ENCODE measurements around the gene TAS2R30. TPM values are rescaled to one million over a fixed set of nuclear protein-coding genes. Genes with fewer than 3 reads are reported as not detected.
"Not testable (repeated sequence)": the region's sequence is repeated elsewhere in the genome, so short reads cannot be mapped to it uniquely, and the experiment has no call there.

Gene TAS2R30
- total RNA-seq, 1 donor from 2014 or later: 1.7 TPM

DNA sequence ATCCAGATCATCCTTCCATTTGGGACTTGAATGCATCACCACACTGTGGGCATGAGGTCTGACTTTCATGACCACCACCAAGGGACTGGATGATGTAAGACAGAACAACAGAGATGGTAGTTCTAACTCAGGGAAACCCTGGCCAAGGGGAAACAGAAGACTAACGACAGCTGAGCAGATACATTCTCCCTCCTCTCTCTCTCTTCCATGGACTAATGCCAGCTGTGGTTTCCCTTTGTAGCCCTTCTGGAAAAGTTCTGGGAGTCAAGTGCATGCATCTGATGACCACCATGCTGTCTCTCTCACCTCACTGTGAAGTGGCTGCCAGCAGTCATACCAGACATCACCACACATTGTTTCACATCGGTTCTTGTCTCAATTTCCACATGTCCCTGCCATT, 3.4 kb downstream of the TAS2R30 start:
- no peak for TF ChIP-seq EZH2 (IDR thresholded peaks at IDR 0.05; ENCODE audit: insufficient read depth, low read length)
- H3K4me1 Mint-ChIP-seq (ENCODE audit: low read depth, unreplicated experiment): peaks cover 2% of the 10 kb centered on the region
- H3K4me3 ChIP-seq (ENCODE audit: insufficient read depth, low read depth, low read length): no peak overlapping the region
- H3K27me3 ChIP-seq (ENCODE audit: insufficient read depth, low read length): no peaks in the 10 kb centered on the region
- no peak for FAIRE-seq
- H3K9me3 ChIP-seq (ENCODE audit: insufficient read depth, low read depth, low read length): no peaks in the 10 kb centered on the region
- peaks cover 88% of the 10 kb centered on the region for H3K79me2 ChIP-seq (ENCODE audit: insufficient read depth, low read length)
- H3K27ac Mint-ChIP-seq (ENCODE audit: unreplicated experiment): no peak overlapping the region
- H3K36me3 ChIP-seq (ENCODE audit: insufficient read depth, low read length): no peaks in the 10 kb centered on the region
- no peaks in the 10 kb centered on the region for H3K4me1 ChIP-seq (ENCODE audit: insufficient read depth, low read length)
- H3K4me3 Mint-ChIP-seq (ENCODE audit: unreplicated experiment): no peak overlapping the region
- peaks cover 10% of the 10 kb centered on the region for H3K36me3 Mint-ChIP-seq (ENCODE audit: low read depth, unreplicated experiment)
- DNase-seq (ENCODE audit: low read depth): peak; percentile 3
- no peak overlapping the region for H3K27ac ChIP-seq (ENCODE audit: low read depth, low read length)
- no peak overlapping the region for H3K4me2 ChIP-seq (ENCODE audit: low read length)
- H2AFZ ChIP-seq (ENCODE audit: low read depth, low read length): no peak overlapping the region
- no peak overlapping the region for H3K9ac ChIP-seq (ENCODE audit: low read length)
- H4K20me1 ChIP-seq (ENCODE audit: insufficient read depth, low read length): peaks cover 40% of the 10 kb centered on the region
- H3K27me3 Mint-ChIP-seq (ENCODE audit: low read depth, unreplicated experiment): no peaks in the 10 kb centered on the region
- H3K9me3 Mint-ChIP-seq (ENCODE audit: unreplicated experiment): no peaks in the 10 kb centered on the region

DNA sequence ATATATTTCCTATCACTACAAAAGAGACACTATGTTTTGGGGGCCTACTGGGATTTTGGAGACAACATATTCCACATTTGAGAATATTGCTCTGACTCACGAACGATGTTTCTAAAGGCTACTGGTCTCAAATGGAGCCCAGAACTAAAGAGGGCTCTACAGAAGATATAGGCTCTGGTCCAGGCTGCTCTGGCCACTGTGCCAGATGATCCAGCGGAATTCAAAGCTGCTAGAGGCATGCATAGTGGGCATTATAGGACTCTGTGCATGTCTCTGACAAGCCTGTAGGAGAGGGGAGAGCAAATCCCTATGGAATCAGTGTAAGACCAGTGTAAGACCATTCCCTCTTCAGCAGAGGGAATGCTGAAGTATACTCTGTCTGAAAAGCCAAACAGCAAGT, 4.1 kb downstream of the TAS2R30 start:
- no peak overlapping the region for H2AFZ ChIP-seq (ENCODE audit: low read depth, low read length)
- Mint-ChIP-seq H3K36me3 (ENCODE audit: low read depth, unreplicated experiment) (peaks cover 10% of the 10 kb centered on the region), H3K9me3 (ENCODE audit: unreplicated experiment) (no peaks in the 10 kb centered on the region), H3K4me1 (ENCODE audit: low read depth, unreplicated experiment) (peaks cover 2% of the 10 kb centered on the region), H3K4me3 (ENCODE audit: unreplicated experiment) (no peak overlapping the region), H3K27me3 (ENCODE audit: low read depth, unreplicated experiment) (no peaks in the 10 kb centered on the region), H3K27ac (ENCODE audit: unreplicated experiment) (no peak overlapping the region)
- H3K9me3 ChIP-seq (ENCODE audit: insufficient read depth, low read depth, low read length): no peaks in the 10 kb centered on the region
- FAIRE-seq: no peak
- peaks cover 38% of the 10 kb centered on the region for H4K20me1 ChIP-seq (ENCODE audit: insufficient read depth, low read length)
- H3K4me1 ChIP-seq (ENCODE audit: insufficient read depth, low read length): no peaks in the 10 kb centered on the region
- no peak overlapping the region for H3K4me3 ChIP-seq (ENCODE audit: insufficient read depth, low read depth, low read length)
- H3K9ac ChIP-seq (ENCODE audit: low read length): no peak overlapping the region
- DNase-seq (ENCODE audit: low read depth): no peak
- no peak overlapping the region for H3K27ac ChIP-seq (ENCODE audit: low read depth, low read length)
- H3K4me2 ChIP-seq (ENCODE audit: low read length): no peak overlapping the region
- no peaks in the 10 kb centered on the region for H3K36me3 ChIP-seq (ENCODE audit: insufficient read depth, low read length)
- peaks cover 85% of the 10 kb centered on the region for H3K79me2 ChIP-seq (ENCODE audit: insufficient read depth, low read length)
- H3K27me3 ChIP-seq (ENCODE audit: insufficient read depth, low read length): no peaks in the 10 kb centered on the region
- TF ChIP-seq, protein P1, sequence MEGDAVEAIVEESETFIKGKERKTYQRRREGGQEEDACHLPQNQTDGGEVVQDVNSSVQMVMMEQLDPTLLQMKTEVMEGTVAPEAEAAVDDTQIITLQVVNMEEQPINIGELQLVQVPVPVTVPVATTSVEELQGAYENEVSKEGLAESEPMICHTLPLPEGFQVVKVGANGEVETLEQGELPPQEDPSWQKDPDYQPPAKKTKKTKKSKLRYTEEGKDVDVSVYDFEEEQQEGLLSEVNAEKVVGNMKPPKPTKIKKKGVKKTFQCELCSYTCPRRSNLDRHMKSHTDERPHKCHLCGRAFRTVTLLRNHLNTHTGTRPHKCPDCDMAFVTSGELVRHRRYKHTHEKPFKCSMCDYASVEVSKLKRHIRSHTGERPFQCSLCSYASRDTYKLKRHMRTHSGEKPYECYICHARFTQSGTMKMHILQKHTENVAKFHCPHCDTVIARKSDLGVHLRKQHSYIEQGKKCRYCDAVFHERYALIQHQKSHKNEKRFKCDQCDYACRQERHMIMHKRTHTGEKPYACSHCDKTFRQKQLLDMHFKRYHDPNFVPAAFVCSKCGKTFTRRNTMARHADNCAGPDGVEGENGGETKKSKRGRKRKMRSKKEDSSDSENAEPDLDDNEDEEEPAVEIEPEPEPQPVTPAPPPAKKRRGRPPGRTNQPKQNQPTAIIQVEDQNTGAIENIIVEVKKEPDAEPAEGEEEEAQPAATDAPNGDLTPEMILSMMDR (IDR thresholded peaks at IDR 0.05; ENCODE audit: insufficient read depth, low read depth, low read length): no peak
- no peak for TF ChIP-seq EZH2 (IDR thresholded peaks at IDR 0.05; ENCODE audit: insufficient read depth, low read length)

DNA sequence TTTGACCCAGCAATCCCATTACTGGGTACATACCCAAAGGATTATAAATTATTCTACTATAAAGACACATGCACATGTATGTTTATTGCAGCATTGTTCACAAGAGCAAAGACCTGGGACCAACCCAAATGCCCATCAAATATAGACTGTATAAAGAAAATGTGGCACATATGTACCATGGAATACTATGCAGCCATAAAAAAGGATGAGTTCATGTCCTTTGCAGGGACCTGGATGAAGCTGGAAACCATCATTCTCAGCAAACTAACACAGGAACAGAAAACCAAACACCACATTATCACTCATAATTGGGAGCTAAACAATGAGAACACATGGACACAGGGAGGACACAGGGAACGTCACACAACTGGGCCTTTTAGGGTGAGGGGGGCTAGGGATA, 20.3 kb downstream of the TAS2R30 start:
- H3K27ac ChIP-seq (ENCODE audit: low read depth, low read length); H3K27ac Mint-ChIP-seq (ENCODE audit: unreplicated experiment); DNase-seq (ENCODE audit: low read depth); H2AFZ ChIP-seq (ENCODE audit: low read depth, low read length); H3K4me3 Mint-ChIP-seq (ENCODE audit: unreplicated experiment); H3K9ac ChIP-seq (ENCODE audit: low read length); H3K27me3 ChIP-seq (ENCODE audit: insufficient read depth, low read length); H3K36me3 ChIP-seq (ENCODE audit: insufficient read depth, low read length); H3K4me3 ChIP-seq (ENCODE audit: insufficient read depth, low read depth, low read length); H3K36me3 Mint-ChIP-seq (ENCODE audit: low read depth, unreplicated experiment); H3K4me1 ChIP-seq (ENCODE audit: insufficient read depth, low read length); H3K4me2 ChIP-seq (ENCODE audit: low read length); H3K9me3 ChIP-seq (ENCODE audit: insufficient read depth, low read depth, low read length); H3K27me3 Mint-ChIP-seq (ENCODE audit: low read depth, unreplicated experiment); H3K9me3 Mint-ChIP-seq (ENCODE audit: unreplicated experiment); FAIRE-seq: not testable (repeated sequence)
- Histone ChIP-seq H4K20me1 (ENCODE audit: insufficient read depth, low read length) (peaks cover 44% of the 10 kb centered on the region), H3K79me2 (ENCODE audit: insufficient read depth, low read length) (peaks cover 90% of the 10 kb centered on the region)
- peaks cover 13% of the 10 kb centered on the region for H3K4me1 Mint-ChIP-seq (ENCODE audit: low read depth, unreplicated experiment)

DNA sequence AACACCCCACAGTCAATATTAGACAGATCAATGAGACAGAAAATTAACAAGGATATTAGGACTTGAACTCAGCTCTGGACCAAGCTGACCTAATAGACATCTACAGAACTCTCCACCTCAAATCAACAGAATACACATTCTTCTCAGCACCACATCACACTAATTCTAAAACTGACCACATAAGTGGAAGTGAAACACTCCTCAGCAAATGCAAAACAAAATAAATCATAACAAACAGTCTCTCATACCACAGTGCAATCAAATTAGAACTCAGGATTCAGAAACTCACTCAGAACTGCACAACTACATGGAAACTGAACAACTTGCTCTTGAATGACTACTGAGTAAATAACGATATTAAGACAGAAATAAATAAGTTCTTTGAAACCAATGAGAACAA, 23.2 kb downstream of the TAS2R30 start:
- H3K27ac ChIP-seq (ENCODE audit: low read depth, low read length); H3K9me3 Mint-ChIP-seq (ENCODE audit: unreplicated experiment); H3K9ac ChIP-seq (ENCODE audit: low read length); H3K4me2 ChIP-seq (ENCODE audit: low read length); H3K27me3 ChIP-seq (ENCODE audit: insufficient read depth, low read length); H3K4me3 ChIP-seq (ENCODE audit: insufficient read depth, low read depth, low read length); H3K36me3 ChIP-seq (ENCODE audit: insufficient read depth, low read length); H3K27me3 Mint-ChIP-seq (ENCODE audit: low read depth, unreplicated experiment); H3K4me1 ChIP-seq (ENCODE audit: insufficient read depth, low read length); H3K4me1 Mint-ChIP-seq (ENCODE audit: low read depth, unreplicated experiment); DNase-seq (ENCODE audit: low read depth); H2AFZ ChIP-seq (ENCODE audit: low read depth, low read length); H3K4me3 Mint-ChIP-seq (ENCODE audit: unreplicated experiment); H3K9me3 ChIP-seq (ENCODE audit: insufficient read depth, low read depth, low read length); FAIRE-seq: not testable (repeated sequence)
- H3K27ac Mint-ChIP-seq (ENCODE audit: unreplicated experiment): peak overlapping the region; percentile 37
- H3K79me2 ChIP-seq (ENCODE audit: insufficient read depth, low read length): peaks cover 94% of the 10 kb centered on the region
- H3K36me3 Mint-ChIP-seq (ENCODE audit: low read depth, unreplicated experiment): peaks cover 18% of the 10 kb centered on the region
- H4K20me1 ChIP-seq (ENCODE audit: insufficient read depth, low read length): peaks cover 42% of the 10 kb centered on the region

Data from astrocyte (in vitro differentiated cells and primary cell).